Stimulated activated CD4-positive, alpha-beta T cell treated with anti-CD3 and anti-CD28 coated beads, Interleukin-1b, Interleukin-23, amount 100 ng/mL, for 1 hour (primary cell): ENCODE measurements around the gene MERTK.
"Not testable (repeated sequence)": the region's sequence is repeated elsewhere in the genome, so short reads cannot be mapped to it uniquely, and the experiment has no call there.

Source experiments
- DNase-seq, 2 donors: peaks; one replicate each; pipeline ENCODE4 v3.0.0-alpha.2; 2020; ENCODE audit warnings: low read depth in 2 of 2

The MERTK gene

DNA sequence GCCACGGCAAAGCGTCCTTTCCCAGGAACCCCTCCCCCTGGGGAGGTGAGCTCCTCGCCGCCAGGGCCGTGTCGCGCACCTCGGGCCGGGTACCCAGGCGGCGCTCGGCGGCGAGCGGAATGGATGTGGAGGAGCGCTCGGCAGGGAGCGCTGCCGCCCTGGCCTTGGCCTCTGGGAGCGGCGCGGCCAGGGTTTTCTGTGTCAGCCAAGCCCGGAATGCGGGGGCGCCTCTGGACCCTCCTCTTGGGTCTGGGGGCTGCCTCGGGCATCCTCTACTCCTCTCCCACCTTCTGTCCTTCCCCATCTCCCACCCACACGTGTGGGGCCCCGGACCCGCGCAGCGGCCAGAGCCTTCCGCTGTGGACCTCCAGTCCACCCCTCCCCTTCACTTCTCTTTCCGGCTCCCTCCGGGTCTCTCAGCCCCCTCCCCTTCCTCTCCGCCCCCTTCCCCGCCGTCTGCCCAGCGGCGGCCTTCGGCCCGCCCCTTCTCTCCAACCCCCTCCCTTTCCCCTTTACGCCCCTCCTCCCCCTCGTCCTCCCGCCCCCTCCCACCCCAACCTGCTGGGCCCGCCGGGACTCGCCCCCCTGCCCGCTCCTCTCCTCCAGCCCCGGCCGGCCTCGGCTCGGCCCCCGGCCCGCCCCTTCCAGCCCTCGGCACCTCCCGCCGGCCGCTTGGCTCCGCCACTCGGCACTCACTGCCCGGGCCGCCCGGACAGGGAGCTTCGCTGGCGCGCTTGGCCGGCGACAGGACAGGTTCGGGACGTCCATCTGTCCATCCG is at the start of gene MERTK:
Gene MERTK, plus strand, starts transcription at position 684 of the 779 bp plus-strand sequence. CDS start 129 bp downstream, outside the sequence.
- no peak for DNase-seq

DNA sequence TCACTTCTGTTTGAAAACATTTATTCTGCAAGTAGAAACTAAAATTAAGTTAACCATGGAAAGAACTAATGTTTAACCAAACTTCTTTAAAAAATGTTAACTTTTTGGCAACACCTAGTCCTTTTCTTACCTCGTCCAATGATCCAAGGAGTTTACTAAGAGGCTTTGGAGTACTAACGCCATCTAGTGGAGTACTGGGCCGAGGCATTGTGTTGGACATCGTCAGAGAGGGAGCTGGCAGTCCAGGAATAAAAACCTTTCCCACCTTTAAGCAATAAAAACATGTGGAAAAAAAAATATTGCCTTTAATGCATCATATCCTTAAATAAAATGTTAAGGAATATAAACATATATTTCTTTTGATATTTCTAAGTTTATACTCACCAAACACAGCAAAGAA is 47.8 kb upstream of the MERTK start:
- peak in 1 of 2 donors; percentile 1 for DNase-seq

DNA sequence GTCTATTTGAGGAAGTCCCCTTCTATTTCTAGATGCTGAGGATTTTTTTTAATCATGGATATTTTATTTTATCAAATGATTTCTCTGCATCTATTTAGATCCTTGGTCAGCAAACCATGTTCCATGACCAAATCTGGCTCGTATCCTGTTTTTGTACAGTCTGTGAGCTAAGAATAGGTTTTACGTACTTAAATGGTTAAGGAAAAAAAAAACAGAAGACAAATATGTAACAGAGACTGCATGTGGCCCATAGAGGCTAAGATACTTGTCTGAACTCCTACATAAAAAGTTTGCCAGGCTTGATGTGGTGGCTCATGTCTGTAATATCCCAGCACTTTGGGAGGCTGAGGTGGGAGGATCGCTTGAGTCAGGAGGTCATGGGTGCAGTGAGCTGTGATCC is 45.9 kb upstream of the MERTK start:
- not testable (repeated sequence) for DNase-seq

DNA sequence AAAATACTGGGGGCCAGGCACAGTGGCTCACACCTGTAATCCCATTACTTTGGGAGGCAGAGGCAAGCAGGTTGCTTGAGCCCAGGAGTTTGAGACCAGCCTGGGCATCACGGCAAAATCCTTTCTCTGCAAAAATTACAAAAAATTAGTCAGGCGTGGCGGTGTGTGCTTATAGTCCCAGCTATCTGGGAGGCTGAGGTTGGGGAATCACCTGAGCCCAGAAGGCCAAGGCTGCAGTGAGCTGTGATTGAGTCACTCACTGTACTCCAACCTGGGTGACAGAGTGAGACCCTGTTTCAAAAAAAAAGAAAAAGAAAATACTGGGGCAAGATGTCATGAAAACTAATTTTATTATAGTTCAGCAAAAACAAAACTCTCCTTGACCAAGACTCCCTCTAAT is 38.4 kb upstream of the MERTK start:
- DNase-seq: not testable (repeated sequence)

DNA sequence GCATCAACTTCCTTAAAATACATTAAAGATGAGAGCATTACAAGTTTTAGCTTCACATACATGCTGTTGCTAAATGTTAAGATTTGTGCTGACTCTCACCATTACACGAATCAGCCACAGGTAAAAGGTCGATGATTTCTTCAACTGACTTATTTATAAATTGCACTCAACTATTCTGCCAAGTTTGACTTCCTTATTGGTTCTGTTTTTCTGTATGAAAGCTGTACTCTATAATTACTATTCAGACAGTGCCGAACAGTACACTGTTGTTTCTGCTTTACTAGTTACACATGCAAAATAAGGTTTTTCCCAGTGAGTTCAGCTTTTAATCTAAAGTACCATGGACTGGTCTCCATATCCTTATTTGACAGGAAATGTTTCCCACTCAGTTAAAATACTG is 33.3 kb upstream of the MERTK start:
- not testable (repeated sequence) for DNase-seq

DNA sequence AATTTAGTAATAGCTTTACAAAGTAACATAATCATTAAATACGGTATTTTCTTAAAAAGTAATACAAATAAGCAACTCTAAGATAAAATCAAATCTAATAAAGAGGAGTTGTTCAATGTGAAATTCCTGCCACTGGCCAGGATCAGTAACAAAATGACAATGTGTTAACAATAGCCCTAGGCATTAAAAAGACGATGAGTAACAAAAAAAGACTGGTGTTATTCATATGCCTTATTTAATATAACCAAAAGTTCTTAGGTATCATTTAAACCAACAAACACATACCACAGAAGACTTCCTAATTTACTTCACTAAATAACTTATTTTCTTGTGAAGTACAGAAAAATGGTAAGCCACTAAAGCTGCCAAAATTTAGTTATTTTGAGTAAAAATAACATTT is 25.6 kb upstream of the MERTK start:
- not testable (repeated sequence) for DNase-seq

DNA sequence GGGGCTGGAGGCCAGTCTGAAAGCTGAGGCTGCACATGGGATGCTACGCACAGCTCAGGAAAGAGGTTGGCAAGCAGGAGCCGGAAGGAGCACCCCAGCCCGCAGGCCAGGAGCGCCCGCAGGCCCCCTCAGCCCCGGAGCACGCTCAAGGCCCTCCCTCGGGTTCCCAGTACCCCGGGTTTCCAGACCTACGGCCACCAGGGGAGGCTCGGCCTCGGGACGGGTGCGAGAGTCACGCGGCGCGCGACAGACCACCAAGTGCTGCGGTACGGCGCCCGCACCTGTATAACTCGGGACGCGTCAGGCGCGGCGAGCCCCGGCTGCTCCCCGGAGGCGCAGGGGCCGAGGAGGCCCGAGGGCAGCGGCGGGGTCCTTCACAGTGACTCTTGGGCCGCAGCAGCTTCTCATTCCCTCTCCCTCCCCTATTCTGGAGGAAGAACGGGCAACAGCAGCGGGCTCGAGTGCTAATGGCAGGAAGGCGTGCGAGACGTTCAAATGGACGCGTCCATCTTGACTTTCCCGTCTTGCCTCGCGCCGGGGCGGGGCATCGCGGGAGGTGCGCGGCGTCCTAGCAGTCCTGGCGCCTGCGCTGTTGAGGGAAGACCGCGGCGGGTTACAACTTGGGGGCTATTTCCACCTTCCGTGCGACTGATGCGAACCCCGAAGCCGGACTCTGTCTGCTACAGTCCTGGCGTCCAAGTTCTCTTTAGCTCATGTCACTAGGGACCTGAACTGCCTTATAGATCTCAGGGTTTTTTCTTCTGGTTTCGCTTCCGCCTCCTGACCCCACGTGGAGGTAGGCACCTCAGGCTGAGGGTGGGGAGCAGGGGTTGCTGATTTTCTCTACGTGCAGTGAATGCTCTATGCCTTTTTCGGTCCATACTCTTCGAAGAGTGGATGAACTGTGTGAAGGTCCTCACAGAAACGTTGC is 14.5 kb upstream of the MERTK start, which contains the start of gene ANAPC1:
Gene ANAPC1, minus strand, starts transcription at position 533 of the 931 bp plus-strand sequence. CDS start 3,368 bp downstream, outside the sequence.
- DNase-seq: peak; percentile 51 to 76

DNA sequence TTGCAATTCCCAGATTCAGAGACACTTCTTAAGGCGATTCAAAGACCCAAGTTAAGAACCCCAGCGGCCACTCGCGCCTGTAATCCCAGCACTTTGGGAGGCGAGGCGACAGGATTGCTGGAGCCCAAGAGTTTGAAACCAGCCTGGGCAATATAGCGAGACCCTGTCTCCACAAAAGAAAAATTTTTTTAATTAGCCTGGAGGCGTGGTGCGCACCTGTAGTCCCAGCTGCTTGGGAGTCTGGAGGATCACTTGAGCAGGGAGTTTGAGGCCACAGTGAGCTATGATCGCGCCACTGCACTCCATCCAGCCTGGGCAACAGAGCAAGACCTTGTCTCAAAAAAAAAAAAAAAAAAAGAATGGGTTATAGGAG is 13.8 kb upstream of the MERTK start:
- DNase-seq: no peak

DNA sequence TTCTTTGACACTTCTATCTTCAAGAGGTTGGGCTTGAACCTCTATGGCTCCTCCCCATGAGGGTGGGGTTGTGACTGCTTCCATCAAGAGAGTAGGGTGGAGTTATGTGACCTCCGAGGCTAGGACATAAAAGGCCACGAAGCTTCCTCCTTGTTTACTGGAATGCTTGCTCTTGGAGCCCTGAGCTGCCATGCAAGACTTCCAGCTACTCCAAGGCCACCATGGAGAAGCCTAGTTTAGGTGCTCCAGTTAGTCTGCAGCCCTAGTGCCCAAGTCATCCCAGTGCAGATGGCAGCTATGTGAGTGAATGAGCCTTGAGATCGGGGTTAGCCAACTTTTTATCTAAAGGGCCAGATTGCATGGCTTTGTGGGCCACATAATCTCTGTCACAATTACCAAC is 2.4 kb upstream of the MERTK start:
- DNase-seq: no peak

DNA sequence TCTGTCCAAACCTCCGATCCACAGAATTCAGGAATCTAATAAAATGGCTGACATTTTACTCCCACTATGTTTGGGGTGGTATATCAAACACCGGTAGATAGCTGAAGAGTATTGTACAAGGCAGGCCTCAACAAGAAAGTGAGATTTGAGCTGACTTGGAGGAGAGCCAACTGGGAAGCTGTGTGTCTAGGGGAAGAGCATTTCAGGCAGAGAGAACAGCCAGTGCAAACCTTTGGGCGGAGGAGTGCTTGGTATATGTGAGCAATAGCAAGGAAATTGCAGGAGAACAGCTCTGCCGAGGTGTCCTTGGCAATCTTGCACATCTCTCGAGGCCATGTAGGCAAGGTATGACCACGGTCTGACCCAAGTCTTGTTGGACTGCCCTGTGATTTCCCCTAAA is 1.8 kb upstream of the MERTK start:
- DNase-seq: no peak

DNA sequence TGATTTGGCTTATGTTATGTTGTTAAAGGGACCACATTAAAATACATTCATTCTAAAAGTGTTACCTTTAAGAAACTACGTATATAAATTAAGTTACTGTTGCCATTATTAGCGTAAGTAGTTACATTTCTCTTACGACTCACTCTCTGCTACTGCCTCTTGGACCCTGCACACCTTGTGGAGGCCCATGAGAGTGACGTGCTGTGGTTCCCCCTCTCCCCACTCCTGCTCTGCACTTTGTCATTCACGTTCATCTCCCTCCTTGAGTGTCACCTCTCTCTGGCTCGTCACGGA is 830 bp upstream of the MERTK start:
- no peak for DNase-seq

DNA sequence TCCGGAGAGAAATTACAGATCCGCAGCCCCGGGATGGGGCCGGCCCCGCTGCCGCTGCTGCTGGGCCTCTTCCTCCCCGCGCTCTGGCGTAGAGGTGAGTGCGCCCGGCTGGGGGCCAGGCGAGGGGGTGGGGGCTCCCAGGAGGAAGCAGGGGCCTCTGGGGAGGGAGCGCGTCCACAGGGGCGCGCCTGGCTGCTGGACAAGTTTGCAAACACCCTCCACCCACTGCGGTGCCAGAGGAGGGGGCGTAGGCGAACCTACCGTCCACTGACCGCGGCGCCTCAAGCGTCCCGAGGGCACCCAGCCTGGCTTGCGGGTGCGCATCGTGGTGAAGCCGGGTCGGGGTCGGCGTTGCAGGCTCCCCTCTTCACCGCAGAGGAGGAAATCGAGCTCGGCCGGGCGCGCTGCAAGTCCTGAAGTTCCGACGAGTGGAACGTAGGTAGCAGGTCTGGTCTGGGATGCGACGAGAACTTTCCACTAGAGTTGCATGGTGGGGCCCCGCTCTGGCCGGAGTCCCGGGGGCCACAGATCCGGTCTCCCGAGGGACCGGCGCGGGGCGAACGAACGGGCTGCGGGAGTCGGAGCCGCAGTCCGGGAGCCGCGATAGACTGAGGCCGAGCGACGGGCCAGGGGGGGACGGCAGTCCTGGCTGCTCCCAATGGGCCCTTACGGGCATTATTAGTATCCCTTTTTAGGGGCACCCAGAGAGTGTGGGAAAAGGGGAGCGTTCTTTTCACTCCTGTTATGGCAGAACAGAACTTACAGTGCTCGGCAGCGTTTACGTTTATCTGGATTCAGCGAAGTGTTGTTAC is 502 bp downstream of the MERTK start:
- no peak for DNase-seq

DNA sequence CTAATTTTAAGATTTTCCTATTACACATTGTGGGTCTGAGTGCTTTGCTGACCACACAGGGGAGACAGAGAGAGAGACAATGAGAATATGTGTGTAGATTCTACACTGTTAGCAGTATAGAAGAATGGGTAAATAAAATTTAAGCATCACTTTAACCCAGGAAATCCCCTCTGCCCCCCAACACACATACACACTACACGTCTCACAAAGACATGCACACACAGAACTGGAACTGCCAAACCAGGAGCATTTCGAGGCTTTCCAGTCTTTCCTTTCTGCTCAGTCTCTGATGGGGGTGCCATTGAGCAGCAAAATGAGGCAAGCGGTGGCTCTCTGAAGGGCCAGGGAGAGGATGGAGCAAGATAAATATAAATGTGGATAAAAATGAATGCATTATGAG is 2.5 kb downstream of the MERTK start:
- DNase-seq: no peak

DNA sequence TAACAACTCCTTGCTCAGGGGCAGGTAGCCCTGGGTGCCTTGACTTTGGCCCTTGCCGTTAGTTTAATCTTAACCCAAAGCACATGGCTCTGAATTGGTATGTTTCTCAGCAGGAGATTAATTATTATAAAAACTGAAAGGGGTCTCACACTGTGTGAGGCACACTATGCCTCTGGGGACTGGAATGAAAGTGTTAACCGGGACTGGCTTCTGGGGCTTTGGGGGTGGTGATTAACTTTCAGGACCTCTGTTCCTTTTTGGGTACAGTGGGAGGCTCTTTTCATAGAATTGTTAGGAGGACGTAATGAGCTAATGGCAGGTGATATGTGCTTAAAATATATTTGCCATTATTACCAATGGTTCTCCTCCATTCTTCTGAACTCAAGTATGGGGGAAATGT is 5.1 kb downstream of the MERTK start:
- DNase-seq: no peak

DNA sequence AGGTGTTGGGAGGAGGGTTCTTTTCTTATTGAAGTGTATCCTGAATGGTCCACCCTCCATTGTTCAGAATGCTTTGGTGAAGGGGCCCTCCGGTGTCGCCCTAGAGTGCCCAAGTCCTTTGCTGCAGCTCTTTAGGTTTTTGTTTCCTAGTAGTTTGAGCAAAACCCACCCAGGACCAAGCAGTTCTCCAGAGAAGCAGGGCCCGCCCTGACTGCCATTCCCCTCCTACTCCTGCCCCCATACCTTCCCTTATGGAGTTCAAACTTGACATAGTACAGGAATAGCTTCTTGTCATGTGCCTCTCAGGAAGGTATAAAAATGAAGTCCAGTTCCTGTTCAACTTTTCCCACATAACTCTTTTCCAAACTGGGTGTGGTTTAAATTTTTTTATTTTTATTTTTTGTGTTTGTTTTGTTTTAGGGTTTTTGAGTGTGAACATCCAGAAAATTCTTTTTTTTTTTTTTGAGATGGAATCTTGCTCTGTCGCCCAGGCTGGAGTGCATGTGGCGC is 5.6 kb downstream of the MERTK start:
- DNase-seq: no peak

DNA sequence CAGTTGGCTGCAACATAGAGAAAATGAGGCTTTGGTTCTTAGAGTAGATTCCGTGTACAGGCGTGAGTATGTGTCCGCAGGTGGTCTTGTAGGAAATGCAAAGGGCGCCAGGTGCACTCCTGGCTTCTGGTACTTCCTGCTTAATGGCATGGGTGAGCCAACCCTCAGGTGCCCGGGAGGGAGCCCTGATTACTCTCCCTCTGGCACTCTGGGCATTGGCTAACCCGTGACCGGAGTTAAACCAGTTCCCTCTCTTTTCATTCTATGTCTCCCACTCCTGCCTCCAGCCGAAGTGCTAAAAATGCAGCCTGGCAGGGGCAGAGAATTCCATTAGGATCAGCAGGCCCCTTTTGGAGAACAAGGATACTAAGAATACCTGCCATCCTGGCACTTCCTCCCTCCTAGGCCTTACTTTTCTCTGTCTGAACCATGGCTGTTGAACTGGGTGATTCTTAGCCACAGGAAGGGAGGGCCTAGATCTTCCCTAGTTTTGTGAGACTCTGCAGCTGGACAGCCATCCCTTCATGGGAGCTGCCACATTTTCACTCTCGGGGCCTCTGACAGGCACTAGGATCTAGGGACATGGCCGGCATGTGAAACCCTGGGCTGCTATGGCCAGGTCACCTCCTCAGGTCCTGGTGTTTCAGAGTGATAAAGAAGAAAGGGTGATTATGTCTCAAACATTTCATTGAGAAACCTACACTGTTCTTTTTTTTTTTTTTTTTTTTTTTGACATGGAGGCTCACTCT is 6.5 kb downstream of the MERTK start:
- DNase-seq: no peak

DNA sequence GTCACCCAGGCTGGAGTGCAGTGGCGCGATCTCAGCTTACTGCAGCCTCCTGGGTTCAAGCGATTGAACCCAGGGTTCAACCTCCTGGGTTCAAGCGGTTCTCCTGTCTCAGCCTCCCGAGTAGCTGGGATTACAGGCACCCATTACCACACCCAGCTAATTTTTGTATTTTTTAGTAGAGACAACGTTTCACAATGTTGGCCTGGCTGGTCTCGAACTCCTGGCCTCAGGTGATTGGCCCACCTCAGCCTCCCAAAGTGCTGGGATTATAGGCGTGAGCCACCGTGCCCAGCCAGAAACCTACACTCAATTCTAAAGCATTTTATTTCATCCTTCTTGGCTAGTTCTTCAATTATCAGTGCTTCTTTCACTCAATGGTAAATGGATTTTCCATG is 7.1 kb downstream of the MERTK start:
- not testable (repeated sequence) for DNase-seq

DNA sequence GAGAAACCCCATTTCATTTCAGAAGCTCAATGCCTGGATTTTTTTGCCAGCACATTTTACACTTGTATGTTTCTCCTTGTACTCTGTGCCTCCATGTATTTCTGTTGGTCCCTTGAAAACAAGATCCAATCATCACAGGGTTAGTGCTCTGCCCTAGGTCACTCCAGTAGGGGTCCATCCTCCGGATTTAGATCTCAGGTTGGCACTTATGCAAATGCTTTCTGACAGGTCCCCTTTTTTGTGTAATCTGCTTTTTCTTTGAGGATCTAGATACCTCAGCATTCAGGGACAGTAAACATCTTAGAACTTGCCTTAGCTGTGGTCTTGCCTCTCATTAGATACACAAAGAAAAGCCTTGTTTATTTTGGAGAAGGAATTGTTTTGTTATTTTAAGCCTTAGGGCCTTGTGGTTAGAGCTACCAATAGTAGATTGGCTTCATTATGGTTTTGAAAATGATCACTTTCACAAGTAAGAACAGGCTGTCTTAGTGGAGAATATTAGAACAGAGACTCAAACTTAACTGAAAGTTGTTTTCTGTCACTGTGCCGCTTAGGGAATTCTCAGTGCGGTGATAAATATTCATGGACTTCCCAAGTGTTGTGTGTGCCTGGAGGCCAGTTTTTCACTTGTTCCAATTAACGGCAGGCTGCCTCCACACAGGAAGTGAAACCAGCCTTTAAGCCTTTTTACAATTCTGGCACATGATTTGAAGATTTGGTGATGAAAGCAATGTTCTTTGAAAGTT is 7.8 kb downstream of the MERTK start:
- no peak for DNase-seq

DNA sequence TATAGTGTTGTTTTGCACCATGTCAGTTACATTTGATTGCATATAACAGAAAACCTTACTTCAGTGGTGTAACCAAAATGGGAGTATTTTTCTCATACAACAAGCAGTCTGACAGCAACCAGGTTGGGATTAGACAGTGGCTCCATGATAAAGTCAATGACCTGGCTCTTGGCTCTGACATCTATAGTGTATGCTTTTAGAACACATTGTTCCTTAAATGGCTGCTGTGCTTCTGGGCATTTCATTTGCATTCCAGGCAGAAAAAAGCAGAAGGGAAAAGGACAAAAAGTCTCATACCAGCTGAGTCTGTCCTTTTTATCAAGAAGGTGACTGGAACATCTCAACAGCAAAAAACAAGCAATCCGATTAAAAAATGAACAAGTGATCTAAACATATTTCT is 10.2 kb downstream of the MERTK start:
- no peak for DNase-seq

DNA sequence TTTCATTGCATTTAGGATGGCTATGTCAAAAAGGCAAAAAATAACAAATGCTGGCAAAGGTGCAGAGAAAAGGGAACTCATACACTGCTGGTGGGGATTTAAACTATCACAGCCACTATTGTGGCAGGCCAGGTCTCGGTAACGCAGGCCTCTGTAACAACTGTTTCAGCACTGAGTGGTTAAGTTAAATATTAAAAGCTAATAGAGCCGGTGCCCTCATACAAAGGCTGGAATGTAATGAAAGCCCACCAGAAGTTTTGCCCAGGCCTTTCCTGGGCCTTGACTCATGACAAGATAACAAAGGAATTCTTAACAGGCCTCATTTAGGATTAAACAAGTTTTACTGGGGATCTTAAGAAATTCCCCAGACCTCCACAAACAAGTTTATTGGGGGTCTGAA is 10.7 kb downstream of the MERTK start:
- no peak for DNase-seq
